Measurements from ENCODE around the gene DAAM2.

DAAM2 gene

GRCh38 chr6:39891976-39892375 lies 99.8 kb downstream of the DAAM2 start:
- no peak for DNase-seq

GRCh38 chr6:39892490-39893129 lies 100.4 kb downstream of the DAAM2 start:
- no peak for DNase-seq

- no peak for DNase-seq
These were observed 101.1 kb downstream of the DAAM2 start for GRCh38 chr6:39893286-39893685.

GRCh38 chr6:39896701-39897100 lies 104.5 kb downstream of the DAAM2 start:
- no peak for DNase-seq

- no peak for DNase-seq
These were observed 105.5 kb downstream of the DAAM2 start for GRCh38 chr6:39897698-39898097.

- DNase-seq, result no peak
These were observed 106.4 kb downstream of the DAAM2 start for GRCh38 chr6:39898625-39899024.

GRCh38 chr6:39899554-39900295 lies 107.5 kb downstream of the DAAM2 start:
- no peak for DNase-seq

- DNase-seq, result no peak
These were observed 109.0 kb downstream of the DAAM2 start for GRCh38 chr6:39901116-39901655.

GRCh38 chr6:39901670-39902069 lies 109.5 kb downstream of the DAAM2 start:
- no peak for DNase-seq

GRCh38 chr6:39902136-39902535 lies 110.0 kb downstream of the DAAM2 start:
- no peak for DNase-seq

GRCh38 chr6:39902786-39903465 lies 110.8 kb downstream of the DAAM2 start:
- DNase-seq, result no peak

- no peak for DNase-seq
These were observed 111.5 kb downstream of the DAAM2 start for GRCh38 chr6:39903656-39904055.

- DNase-seq, result no peak
These were observed 112.9 kb downstream of the DAAM2 start for GRCh38 chr6:39904946-39905639.

- no peak for DNase-seq
These were observed 113.4 kb downstream of the DAAM2 start for GRCh38 chr6:39905640-39905975.

- DNase-seq, result no peak
These were observed 114.2 kb downstream of the DAAM2 start for GRCh38 chr6:39906318-39906761.

- no peak for DNase-seq
These were observed 115.8 kb downstream of the DAAM2 start for GRCh38 chr6:39907871-39908575.

- no peak for DNase-seq
These were observed 116.8 kb downstream of the DAAM2 start for GRCh38 chr6:39908838-39909583.

GRCh38 chr6:39909701-39910100 lies 117.5 kb downstream of the DAAM2 start:
- DNase-seq, result no peak

- no peak for DNase-seq
These were observed 118.0 kb downstream of the DAAM2 start for GRCh38 chr6:39910164-39910563.

GRCh38 chr6:39910744-39911143 lies 118.6 kb downstream of the DAAM2 start:
- DNase-seq, result no peak

GRCh38 chr6:39911513-39912125 lies 119.4 kb downstream of the DAAM2 start:
- DNase-seq, result no peak

Data from CD4-positive, alpha-beta T cell treated with Interleukin-17A for 1 hour (primary cell).